ENCODE measurements around the gene USP6. TPM values are rescaled to one million over a fixed set of nuclear protein-coding genes. Genes with fewer than 3 reads are reported as not detected.

The USP6 gene
- total and polyA plus RNA-seq, 10 of the 15 experiments (the other 5 are each of a cell fraction or from before 2014, with no cell fraction given): under 0.01 to 0.39 (median 0.10) TPM; not detected in 2

DNA sequence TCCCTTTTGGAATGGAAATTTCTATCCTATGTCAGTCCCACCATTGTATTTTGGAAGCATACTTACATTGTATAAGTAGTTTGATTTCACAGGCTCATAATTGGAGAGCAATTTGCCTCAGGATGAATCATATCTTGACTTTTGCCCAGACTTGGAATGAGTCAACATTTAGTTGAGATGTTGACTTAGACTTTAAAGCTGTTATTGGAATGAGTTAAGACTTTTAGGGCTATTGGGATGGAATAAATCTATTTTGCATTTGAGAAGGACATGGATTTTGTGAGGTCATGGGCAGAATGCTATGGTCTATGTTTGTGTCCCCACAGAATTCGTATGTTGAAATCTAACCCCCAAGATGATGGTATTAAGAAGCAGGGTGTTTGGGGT, 88.1 kb downstream of the USP6 start:
- no peaks in the 10 kb centered on the region for H4K20me1 ChIP-seq (ENCODE audit: control insufficient read depth, insufficient read depth)
- H3K27ac ChIP-seq (ENCODE audit: control insufficient read depth, insufficient read depth): no peak overlapping the region
- in situ Hi-C loops (cut with MboI): loop anchor here (25.0 kb wide), 1 partner anchor 1492 kb away; the partner anchor contains the start of gene HASPIN
- BruUV-seq (replicated peaks): no TSS peak
- WGBS (ENCODE audit: insufficient coverage, insufficient replicate concordance, low lambda C conversion rate, missing lambda C conversion rate): 100% methylated on average over 1 of the region's 1 CpG
- no peak for DNase-seq (ENCODE audit: low read depth, low spot score)
- no peak overlapping the region for H3K4me3 ChIP-seq
- CTCF ChIA-PET: interaction anchor here (14.1 kb wide), 1 partner anchor 32 kb away, joined by 209 read pairs; the partner anchor contains the start of gene SCIMP
- RAD21 ChIA-PET (ENCODE audit: unreplicated experiment): no interaction called here
- SMC1A ChIA-PET (ENCODE audit: uncharacterized antibody, unreplicated experiment): interaction anchor here (1.3 kb wide), 1 partner anchor 33 kb away, joined by 3 read pairs; no protein-coding TSS in a partner anchor
- peaks cover 26% of the 10 kb centered on the region for H3K4me1 ChIP-seq (ENCODE audit: control insufficient read depth, insufficient read depth, low read length)
- H3K4me2 ChIP-seq (ENCODE audit: control insufficient read depth, insufficient read depth): no peak overlapping the region
- no peak for ATAC-seq
- no peaks in the 10 kb centered on the region for H3K36me3 ChIP-seq (ENCODE audit: control insufficient read depth in 2 of 2, insufficient read depth in 2 of 2, low read length in 1 of 2)
- no peak overlapping the region for H3K9ac ChIP-seq (ENCODE audit: control insufficient read depth, insufficient read depth, low read length)
- H3K9me3 ChIP-seq (replicated peaks; ENCODE audit: control insufficient read depth, insufficient read depth, low read length): no peaks in the 10 kb centered on the region; the same call in 1 of the 3 replicates
- POLR2A ChIA-PET: interaction anchor here (0.5 to 8.1 kb wide), 3 partner anchors 9 to 26 kb away, joined by 3 to 72 read pairs (median 5); no protein-coding TSS in a partner anchor
- no peaks in the 10 kb centered on the region for H3K27me3 ChIP-seq (replicated peaks in 1 of 2; ENCODE audit: control insufficient read depth in 2 of 2, insufficient read depth in 2 of 2, low read length in 1 of 2)
- H2AFZ ChIP-seq (ENCODE audit: control insufficient read depth, low read depth, low read length): no peak overlapping the region
- H3K79me2 ChIP-seq (ENCODE audit: control insufficient read depth, insufficient read depth, low read length): no peaks in the 10 kb centered on the region
- intact Hi-C loops (cut with micrococcal nuclease; ENCODE audit: unreplicated experiment): no loop called here
- no peak for FAIRE-seq
- no peak for TF ChIP-seq CEBPB (IDR thresholded peaks at IDR 0.05; ENCODE audit: borderline replicate concordance in 1 of 2, low read depth in 2 of 2, low read length in 2 of 2)
- no peak for TF ChIP-seq CHD1 (IDR thresholded peaks at IDR 0.05; ENCODE audit: low read depth, low read length)
- TF ChIP-seq MEF2B (IDR thresholded peaks at IDR 0.05; ENCODE audit: partially characterized antibody, poor library complexity, severe bottlenecking): no peak
- TF ChIP-seq ZBTB33 (IDR thresholded peaks at IDR 0.05): no peak
- TF ChIP-seq PAX8 (IDR thresholded peaks at IDR 0.05): no peak
- TF ChIP-seq, protein P1, sequence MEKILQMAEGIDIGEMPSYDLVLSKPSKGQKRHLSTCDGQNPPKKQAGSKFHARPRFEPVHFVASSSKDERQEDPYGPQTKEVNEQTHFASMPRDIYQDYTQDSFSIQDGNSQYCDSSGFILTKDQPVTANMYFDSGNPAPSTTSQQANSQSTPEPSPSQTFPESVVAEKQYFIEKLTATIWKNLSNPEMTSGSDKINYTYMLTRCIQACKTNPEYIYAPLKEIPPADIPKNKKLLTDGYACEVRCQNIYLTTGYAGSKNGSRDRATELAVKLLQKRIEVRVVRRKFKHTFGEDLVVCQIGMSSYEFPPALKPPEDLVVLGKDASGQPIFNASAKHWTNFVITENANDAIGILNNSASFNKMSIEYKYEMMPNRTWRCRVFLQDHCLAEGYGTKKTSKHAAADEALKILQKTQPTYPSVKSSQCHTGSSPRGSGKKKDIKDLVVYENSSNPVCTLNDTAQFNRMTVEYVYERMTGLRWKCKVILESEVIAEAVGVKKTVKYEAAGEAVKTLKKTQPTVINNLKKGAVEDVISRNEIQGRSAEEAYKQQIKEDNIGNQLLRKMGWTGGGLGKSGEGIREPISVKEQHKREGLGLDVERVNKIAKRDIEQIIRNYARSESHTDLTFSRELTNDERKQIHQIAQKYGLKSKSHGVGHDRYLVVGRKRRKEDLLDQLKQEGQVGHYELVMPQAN (conservative IDR thresholded peaks at IDR 0.05): no peak
- TF ChIP-seq TCF12 (IDR thresholded peaks at IDR 0.05; ENCODE audit: low read depth, low read length): no peak
- TF ChIP-seq PRDM15 (CRISPR knock-in tag; IDR thresholded peaks at IDR 0.05): no peak
- no peak for TF ChIP-seq NR2C1 (IDR thresholded peaks at IDR 0.05)
- no peak for TF ChIP-seq SMC3 (IDR thresholded peaks at IDR 0.05; ENCODE audit: borderline replicate concordance, low read length)
- TF ChIP-seq RUNX3 (IDR thresholded peaks at IDR 0.05; ENCODE audit: low read length): peak; percentile 43; the same call in 1 of the 2 replicates
- TF ChIP-seq NBN (IDR thresholded peaks at IDR 0.05): no peak
- TF ChIP-seq BCL11A (IDR thresholded peaks at IDR 0.05; ENCODE audit: low read depth, low read length): peak; percentile 59; the same call in 1 of the 2 replicates
- TF ChIP-seq HDGF (IDR thresholded peaks at IDR 0.05): no peak
- no peak for TF ChIP-seq MTA2 (IDR thresholded peaks at IDR 0.05; ENCODE audit: low read depth)

Data from GM12878 (cell line).